COR-L47 (cell line): ENCODE measurements around the gene GDF11.
A peak's percentile ranks its signal among the peaks of the same experiment; 100 is the strongest.

Experiments
- DNase-seq: peaks from one replicate; lab custom pipeline; 2025; lab: John Stamatoyannopoulos, UW

Gene GDF11

DNA sequence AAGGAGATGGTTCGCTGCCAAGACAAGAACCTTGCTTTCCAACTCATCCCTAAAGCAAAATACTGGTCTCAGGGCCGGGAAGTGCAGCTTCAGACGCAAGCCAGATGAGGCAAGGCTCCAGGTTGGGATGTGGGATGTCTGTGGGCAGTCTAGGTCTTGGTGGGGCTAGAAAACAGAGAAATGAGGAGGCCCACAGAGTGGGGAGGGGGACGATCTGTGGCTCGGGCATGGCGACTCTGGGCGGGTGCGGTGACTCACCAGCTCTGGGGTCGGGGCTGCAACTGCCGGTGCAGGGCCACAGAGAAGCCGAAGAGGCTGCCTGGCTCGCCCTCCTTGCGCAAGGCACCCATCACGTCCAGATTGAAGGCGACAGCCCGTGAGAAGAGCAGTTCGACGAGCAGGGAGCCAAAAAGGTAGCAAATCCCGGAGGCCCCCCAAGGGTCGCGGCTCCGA is 35.7 kb upstream of the GDF11 start:
- DNase-seq, result no peak

DNA sequence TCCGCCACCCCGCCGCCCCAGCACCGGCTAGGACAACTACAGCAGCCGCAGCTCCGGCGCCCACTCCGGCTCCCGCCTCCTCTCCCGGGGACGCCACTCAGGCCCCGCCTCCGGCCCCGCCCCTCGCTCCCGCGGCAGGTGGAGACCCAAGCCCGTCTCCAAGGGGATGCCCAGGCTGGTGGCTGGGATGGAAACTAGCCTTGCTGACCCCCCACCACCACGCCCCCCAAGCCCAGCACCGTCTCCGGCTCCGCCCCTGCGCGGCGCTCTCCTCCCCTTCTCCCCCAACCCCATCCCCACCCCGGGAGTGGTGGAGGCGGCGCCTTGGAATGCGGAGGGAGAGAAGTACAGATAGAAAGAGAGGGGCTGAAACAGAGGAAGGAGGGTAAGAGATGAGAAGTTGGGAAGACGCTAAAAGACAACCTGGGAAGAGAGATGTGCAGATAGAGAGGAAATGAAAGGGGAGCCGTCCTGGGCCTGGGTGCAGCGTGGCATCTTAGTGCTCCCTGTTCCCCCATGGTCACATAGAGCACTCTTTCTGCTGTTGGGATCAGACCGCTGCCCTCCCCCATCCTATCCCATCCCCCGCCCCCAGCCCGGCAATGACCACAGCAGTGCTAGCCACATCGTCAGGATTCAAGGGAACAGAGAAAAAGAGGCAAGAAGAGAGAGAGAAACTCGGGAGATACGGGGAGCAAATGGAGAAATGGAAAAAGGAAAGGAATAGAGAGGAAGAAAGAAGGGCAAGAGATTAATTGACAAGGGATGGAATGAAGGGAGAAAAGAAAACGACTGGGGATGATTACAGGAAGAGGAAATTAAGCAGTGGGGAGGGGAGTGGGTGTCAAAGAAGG is 34.9 kb upstream of the GDF11 start, which contains the start of gene ITGA7:
Gene ITGA7, minus strand, starts transcription at position 64 of the 854 bp plus-strand sequence. CDS start 222 bp downstream, outside the sequence.
- DNase-seq, result peak; percentile 53

DNA sequence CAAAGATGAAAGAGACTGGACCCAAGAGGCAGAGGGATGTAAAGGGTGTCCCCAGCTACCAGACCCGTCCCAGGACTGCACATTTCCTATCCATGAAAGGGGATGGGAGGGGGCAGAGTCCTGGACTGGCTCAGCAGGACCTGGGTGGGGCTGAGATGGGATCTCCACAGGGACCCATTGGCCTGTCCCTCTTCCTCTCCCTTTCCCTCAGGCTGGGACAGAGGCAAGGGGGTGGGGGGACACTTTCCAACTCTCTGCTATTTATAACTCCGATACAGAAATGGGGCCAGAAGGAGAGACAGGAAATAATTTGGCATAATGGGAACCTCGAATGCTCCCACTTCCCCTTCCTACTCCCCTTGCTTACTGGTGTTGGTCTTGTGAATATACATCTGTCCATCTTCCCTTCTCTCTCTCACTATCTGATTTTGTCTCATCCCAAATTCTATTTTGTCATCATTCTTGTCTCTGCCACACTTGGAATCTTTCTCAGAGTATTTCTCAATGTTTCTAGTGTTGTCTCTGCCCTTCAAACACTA is 34.2 kb upstream of the GDF11 start:
- DNase-seq, result no peak

DNA sequence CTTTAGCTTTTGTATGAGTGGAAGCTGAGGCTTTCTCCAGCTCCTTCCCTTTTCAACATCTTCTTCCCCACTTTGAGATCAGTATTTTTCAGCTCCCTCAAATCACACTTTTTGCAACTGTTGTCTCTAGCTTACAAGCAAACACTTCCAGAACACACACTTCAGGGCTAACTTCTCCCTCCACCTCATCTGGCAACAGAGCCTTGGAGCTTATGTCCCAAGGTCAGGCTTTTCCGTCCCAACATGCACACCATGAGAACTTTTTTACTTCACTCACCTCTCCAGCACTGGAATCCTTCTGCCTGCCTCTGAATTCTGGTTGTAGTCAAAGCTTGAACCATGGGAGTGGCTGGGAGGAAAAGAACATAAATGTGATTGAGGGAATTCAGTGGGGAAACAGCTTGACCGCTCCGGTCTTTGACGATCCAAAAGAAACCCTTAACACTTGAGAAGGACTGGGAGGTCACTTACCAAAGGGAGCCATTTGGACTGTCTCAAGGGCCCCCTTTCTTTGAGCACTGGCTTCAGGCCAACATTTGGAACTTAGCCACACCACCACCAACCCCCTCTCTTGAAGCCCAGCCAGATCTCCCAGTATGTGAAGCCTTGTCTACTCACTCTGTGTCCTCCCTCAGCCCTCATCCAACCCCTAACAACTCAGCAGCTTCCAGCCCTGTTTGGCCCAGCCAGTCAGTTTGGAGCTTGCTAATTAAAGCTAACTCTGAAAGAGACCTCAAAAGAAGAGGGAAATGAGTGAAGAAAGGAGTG is 31.0 kb upstream of the GDF11 start:
- DNase-seq, result no peak

DNA sequence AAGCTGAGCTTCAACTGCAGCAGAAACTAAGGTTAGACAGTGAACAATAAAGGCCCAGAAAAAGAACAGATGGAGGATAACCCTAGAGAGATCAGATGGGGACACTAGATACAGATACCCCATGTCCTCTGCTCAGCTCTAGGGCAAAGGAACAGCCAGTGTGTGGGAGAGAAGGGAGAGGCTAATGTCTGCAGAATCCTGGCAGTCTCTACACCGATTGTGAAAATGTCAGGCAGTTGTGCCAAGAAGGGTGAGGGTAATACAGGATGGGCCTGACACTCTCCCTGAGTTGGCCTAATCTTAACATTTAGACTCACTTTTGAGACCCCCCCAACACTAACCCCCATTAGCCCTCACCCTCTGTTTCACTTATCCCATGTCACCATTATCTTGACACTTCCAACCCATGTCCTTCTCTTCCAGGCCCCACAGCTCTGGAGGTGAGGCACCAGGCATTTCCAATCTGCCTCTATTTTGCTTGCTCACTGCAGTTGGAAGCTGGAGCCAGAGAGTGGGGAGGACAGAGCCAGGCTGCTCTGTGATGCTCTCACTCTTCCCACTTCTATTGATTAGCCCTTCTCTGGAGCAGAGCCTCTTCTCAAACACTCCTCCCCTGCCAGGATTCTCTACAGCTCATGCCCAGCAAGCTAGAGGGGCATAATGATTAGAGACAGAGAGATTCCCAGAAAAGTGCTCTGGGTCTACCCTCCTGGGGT is 30.1 kb upstream of the GDF11 start:
- DNase-seq, result no peak

DNA sequence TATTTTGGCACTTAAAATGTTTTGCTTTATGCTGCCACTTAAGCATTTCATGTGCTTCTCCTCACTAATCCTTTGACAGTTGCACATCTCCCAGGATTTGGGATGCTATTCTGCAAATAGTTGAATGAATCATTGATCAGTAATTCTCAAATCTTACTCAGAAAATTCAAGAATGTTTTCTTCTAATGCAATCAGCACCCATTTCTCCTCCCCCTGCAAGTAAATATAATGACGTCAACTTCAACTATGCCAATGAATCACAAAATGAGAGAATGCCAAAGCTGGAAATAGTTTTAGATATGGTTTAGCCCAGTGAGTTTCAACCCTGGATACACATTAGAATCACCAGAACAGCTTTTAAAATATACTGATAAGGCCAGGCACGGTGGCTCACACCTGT is 29.2 kb upstream of the GDF11 start:
- DNase-seq, result no peak

DNA sequence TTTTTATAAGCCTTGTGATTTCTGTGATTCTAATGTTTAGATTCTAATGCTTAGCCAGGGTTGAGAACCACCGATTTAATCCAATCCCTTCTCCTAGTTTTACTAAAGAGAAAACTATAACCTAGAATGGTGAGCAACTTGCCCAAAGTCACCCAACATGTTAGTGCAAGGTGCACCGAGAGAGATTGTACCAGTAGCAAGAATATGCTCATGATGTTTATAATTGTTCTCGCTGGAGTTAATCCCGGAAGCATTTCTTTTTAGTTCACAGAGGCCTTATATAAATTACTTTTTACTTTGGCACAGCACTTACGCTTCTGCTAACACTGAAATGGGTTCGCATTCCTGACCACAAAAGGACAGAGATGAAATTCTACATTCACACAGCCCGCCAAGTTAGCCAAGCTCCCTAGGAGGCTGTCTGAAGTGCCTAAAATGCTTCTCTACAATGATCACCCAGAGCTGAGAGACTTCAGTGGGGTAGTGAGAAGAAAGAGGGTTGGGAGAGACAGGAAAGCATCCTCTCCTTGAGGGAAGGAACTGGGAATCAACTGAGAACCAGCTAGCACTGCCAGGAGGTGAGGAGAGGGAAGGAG is 27.7 kb upstream of the GDF11 start:
- no peak for DNase-seq

DNA sequence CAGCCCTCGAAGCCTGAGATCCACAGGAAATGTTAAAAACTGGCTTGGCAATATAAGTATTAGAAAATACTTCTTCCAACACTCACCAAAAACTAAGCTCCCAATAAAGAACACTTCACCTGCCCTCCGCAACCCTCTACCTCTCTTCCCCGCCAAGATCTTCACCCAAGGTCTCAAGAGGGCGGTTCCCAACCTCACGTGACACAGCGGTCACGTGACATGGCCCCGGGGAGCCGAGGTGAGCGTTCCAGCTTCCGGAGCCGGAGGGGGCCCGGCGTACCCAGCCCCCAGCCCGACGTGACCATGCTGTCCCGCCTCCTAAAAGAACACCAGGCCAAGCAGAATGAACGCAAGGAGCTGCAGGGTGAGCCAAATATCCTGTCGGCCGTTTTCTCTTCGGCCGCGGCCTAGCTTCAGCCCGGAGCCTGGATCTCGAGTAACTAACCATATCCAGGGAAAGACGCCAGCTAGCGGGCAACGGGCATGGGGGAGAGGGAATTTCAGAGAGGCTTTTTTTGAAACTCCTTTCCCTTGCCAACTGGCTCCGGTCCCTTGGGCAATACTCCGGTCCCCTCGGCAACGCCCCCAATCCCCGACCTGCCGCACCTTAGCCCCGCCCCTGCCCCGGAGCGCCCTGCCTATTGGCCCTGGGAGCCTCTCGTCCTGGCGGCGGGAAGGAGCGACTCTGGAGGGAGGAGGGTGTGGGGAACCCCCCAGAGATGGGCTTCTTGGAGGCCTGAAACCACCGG is 26.9 kb upstream of the GDF11 start, which contains the start of gene BLOC1S1:
Gene BLOC1S1, plus strand, starts transcription at position 214 of the 749 bp plus-strand sequence. Its CDS starts 6 bp downstream, at position 220.
- peak; percentile 93 for DNase-seq

DNA sequence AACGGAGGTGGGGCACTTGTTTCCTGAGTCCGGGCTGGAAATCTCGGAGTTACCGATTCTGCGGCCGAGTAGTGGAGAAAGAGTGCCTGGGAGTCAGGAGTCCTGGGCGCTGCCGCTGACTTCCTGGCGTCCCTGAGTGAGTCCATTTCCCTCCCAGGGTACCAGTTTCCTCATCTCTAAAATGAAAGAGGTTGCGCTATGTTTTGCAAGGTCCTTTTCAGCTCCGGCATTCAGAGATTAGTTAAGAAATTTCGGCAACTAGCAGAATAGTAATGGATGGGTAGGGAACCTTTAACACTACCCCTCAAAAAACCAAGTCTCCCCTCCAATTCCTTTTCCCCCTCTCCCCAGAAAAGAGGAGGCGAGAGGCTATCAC is 26.4 kb upstream of the GDF11 start:
- no peak for DNase-seq

DNA sequence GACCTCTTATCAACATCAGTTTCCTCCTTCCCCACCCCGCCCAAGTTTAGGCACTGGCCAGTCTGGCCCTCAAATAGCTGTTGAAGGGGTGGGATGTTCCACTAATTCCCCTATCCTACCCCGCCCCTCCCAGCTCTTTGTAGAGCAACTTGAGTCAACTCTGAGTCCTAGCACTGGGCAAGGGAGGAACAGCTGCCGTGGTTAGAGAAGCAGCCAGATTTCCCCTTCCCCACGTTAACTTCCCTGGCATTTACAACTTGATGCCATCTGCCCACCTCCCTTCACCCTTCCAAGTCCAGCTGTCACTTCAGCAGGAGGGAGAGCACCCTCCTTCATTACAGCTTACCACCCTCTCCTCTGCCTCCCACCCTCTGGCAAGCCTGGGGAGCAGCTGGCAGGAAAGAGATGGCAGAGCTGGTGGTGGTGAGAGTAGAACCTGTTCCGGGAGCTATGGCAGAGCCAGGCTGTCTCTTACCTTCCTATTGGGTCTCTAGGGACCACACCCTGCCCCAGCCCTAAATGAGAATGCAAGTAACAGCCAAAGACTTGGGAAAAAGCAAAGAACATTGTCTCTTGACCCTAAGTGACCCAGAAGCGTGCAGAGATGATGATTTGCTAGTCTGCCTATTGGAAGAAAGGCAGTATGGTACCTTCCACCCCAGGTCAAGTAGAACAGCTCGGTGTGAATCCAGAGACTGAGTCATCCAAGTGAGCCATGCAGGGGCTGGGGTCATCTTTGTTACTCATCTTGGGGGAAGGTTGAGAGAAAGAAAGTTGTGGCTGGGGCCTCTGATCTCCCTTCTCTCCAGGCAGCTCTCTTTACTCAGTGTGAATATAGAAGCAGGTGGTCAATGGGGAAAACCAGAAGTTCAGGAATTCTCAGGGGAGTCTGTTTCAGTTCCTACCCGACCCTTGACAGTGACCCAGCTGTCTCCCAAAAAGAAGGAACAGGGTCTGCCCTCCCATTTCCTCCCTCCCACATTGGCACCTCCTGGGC is 25.6 kb upstream of the GDF11 start:
- DNase-seq, result no peak

DNA sequence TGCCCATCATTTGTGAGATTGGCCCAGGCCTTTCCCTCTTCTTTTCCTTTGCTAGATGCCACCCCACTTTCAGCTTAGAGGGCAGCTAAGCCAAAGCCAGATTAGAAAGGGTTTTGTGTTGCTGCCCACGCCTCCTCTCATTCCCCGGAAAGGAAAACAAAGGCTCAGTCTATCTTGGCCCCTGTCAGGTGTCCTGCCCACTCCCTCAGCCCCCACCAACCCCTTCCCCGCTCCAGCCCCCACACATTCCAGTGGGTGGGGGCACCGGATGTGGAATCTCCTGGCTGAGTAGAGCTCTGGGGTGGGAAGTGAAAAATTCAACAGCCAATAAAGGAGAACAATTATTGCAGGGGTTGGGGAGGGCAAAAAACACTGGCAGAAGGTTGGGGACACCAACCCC is 24.9 kb upstream of the GDF11 start:
- no peak for DNase-seq

DNA sequence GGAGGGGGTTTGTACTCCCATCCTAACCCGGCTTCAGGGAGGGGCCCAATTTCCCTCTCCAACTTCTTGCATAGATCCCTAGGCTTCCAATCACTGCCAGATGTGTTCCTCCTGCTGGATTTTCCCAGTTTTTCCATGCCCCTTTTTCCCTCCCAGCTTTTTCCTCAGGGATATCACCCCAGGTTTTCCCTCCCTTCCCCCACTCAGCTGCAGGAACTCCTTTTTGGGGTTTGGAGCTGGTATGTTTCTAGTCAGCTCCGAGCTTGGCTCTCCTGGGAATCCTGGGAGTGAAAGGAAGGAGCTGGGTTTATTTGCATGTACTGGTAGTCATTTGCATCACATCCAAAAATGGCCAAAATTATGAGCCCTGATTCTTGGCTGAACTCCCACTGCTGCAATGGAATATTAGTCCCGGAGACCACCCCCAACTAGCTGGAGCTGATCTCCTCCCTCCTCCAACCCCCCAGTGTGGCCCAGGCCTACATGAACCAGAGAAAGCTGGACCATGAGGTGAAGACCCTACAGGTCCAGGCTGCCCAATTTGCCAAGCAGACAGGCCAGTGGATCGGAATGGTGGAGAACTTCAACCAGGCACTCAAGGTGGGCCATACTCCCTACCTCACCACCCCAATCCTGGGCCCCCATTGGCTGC is 24.2 kb upstream of the GDF11 start:
- DNase-seq, result no peak

DNA sequence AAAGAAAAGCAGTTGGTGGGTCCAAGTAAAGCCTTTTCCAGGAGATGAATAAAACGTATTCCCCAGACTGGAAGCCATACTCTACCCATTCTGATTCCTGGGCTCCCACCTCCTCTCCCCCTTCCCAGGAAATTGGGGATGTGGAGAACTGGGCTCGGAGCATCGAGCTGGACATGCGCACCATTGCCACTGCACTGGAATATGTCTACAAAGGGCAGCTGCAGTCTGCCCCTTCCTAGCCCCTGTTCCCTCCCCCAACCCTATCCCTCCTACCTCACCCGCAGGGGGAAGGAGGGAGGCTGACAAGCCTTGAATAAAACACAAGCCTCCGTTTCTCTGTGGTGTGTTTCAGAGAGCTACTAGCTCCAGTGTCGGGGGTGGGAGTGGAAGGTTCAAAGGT is 23.6 kb upstream of the GDF11 start:
- DNase-seq, result no peak

DNA sequence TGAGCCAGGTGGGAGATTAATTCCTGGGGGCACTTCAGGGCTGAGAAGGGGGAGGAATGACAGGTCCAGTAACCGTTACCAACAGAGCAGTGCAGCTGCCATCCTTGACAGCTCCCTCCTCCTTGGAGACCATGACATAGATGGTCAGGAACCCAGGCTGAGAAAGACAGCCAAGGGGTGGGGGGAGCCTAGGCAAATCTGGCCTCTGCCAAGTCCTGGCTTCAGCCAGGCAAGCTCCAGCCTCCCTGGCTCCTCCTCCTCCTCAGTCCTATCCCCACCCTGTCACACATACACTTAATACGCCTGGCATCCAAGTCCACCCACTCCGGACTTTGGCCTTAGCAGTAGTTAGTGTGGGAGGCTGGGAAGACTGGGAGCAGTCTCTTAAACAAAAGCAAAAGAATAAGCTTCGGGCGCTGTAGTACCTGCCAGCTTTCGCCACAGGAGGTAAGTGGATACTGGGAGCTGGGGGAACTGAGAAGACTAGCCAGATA is 22.8 kb upstream of the GDF11 start, which contains the start of gene RDH5:
Gene RDH5, plus strand, starts transcription at position 323 of the 494 bp plus-strand sequence. CDS start 792 bp downstream, outside the sequence.
- DNase-seq, result no peak

DNA sequence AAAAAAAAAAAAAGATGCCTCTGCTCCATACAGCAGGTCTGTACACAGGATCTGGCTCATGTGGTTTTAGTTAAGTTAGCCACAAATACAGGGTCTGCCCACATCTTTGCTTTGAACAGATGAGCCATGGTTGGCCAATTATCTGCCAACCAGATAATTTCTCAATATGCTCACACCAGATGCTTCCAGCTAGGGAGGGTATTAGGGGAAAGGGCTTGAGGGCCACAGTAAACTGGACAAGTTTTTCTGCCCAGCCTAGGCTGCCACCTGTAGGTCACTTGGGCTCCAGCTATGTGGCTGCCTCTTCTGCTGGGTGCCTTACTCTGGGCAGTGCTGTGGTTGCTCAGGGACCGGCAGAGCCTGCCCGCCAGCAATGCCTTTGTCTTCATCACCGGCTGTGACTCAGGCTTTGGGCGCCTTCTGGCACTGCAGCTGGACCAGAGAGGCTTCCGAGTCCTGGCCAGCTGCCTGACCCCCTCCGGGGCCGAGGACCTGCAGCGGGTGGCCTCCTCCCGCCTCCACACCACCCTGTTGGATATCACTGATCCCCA is 22.0 kb upstream of the GDF11 start:
- DNase-seq, result no peak

DNA sequence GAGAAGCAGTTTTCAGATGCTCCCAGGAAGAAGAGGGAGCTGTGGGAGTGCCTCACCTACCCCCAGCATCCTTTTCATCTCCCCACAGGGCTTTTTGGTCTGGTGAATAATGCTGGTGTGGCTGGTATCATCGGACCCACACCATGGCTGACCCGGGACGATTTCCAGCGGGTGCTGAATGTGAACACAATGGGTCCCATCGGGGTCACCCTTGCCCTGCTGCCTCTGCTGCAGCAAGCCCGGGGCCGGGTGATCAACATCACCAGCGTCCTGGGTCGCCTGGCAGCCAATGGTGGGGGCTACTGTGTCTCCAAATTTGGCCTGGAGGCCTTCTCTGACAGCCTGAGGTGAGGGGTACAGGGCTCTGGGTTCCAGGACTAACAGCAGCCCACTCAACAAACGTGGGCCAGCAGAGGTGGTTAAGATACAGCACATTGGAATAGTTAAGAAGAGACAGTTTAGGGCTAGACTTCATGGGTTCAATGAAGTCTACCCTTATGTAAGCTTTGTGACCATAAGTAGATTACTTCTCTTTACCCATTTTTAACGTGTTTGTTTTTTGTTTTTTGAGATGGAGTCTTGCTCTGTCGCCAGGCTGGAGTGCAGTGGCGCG is 21.2 kb upstream of the GDF11 start:
- DNase-seq, result no peak

DNA sequence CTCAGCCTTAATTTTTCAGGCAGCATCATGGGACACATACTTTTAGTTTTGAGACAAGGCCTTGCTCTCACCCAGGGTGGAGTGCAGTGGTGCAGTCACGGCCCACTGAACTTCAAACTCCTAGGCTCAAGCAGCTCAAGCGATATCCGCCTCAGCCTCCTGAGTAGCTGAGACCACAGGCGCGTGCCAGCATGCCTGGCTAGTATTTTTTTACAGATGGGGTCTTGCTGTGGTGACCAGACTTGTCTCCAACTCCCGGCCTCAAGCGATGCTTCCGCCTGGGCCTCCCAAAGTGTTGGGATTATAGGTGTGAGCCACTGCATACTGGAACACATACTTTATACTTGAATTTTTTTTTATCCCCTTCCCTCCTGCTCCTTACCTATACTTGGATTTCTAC is 20.0 kb upstream of the GDF11 start:
- DNase-seq, result no peak
